ENCODE measurements around the gene IFNA6. TPM values are rescaled to one million over a fixed set of nuclear protein-coding genes. Genes with fewer than 3 reads are reported as not detected.

Gene IFNA6
- total RNA-seq (2014; rRNA removed; shearing (Covaris generic)): not detected in 2 replicates
- polyA plus RNA-seq (2016; fragmentation: Nextera tagmentation; extraction: Ambion mirVana): not detected in 2 replicates
- long read RNA-seq: 0 reads

DNA sequence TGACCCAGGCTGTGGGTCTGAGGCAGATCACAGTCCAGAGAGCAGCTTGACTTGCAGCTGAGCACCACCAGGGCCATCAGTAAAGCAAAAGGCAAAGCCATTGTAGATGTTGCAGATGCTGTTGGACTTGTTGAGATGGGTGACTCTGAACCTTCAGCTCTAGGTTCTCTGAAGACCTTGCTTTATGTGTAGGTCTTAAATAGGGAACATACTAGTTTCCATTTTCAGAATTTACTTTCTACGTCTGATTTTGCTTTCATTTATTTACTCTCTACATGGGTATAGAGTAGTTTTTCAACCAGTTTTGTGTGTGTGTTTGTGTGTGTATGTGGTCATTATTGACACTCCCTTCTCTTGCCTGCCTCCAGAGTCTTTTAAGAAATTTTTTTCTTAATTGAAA, at the start of gene IFNA6:
Gene IFNA6, minus strand, starts transcription at position 101 of the 400 bp plus-strand sequence. Its CDS starts 0 bp downstream, at position 101.
- no peaks in the 10 kb centered on the region for H3F3A ChIP-seq (replicated peaks; ENCODE audit: low read depth)
- Mint-ChIP-seq H3K27ac (no peak within 1 kb of the TSS), H3K4me3 (no peak within 1 kb of the TSS), H3K9me3 (peaks cover 6% of the 10 kb centered on the region), H3K4me1 (peaks cover 2% of the 10 kb centered on the region; the same call in 1 of the 3 replicates), H3K36me3 (ENCODE audit: low read depth) (0 out of 3 replicates have a peak, but pooled peaks cover 5% of the 10 kb centered on the region), H3K27me3 (ENCODE audit: insufficient read depth, low read depth, poor library complexity) (no peaks in the 10 kb centered on the region)
- no peaks in the 10 kb centered on the region for H4K20me1 ChIP-seq (replicated peaks; ENCODE audit: insufficient read depth)
- no peaks in the 10 kb centered on the region for H3K4me1 ChIP-seq (ENCODE audit: insufficient read depth)
- H3K27me3 ChIP-seq (ENCODE audit: insufficient read depth): no peaks in the 10 kb centered on the region
- no peak for ATAC-seq
- H3K79me2 ChIP-seq (replicated peaks; ENCODE audit: insufficient read depth): no peaks in the 10 kb centered on the region
- TF ChIP-seq, protein P1, sequence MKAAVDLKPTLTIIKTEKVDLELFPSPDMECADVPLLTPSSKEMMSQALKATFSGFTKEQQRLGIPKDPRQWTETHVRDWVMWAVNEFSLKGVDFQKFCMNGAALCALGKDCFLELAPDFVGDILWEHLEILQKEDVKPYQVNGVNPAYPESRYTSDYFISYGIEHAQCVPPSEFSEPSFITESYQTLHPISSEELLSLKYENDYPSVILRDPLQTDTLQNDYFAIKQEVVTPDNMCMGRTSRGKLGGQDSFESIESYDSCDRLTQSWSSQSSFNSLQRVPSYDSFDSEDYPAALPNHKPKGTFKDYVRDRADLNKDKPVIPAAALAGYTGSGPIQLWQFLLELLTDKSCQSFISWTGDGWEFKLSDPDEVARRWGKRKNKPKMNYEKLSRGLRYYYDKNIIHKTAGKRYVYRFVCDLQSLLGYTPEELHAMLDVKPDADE (IDR thresholded peaks at IDR 0.05): no peak
- TF ChIP-seq STAT1 (IDR thresholded peaks at IDR 0.05; ENCODE audit: unreplicated experiment) (no peak), ZNF114 (CRISPR knock-in tag; IDR thresholded peaks at IDR 0.05) (no peak), EZH2phosphoT487 (IDR thresholded peaks at IDR 0.05; ENCODE audit: unreplicated experiment) (no peak), CREB1 (CRISPR knock-in tag; IDR thresholded peaks at IDR 0.05; ENCODE audit: low read depth) (no peak), ZNF331 (CRISPR knock-in tag; IDR thresholded peaks at IDR 0.05; ENCODE audit: low read depth) (no peak), NANOG (IDR thresholded peaks at IDR 0.05; ENCODE audit: borderline replicate concordance) (no peak), JUNB (IDR thresholded peaks at IDR 0.05; ENCODE audit: unreplicated experiment) (no peak), EZH2 (IDR thresholded peaks at IDR 0.05; ENCODE audit: low read depth, unreplicated experiment) (no peak), POLR2AphosphoS5 (IDR thresholded peaks at IDR 0.05; ENCODE audit: low read depth) (no peak)
- TF ChIP-seq, protein P2, sequence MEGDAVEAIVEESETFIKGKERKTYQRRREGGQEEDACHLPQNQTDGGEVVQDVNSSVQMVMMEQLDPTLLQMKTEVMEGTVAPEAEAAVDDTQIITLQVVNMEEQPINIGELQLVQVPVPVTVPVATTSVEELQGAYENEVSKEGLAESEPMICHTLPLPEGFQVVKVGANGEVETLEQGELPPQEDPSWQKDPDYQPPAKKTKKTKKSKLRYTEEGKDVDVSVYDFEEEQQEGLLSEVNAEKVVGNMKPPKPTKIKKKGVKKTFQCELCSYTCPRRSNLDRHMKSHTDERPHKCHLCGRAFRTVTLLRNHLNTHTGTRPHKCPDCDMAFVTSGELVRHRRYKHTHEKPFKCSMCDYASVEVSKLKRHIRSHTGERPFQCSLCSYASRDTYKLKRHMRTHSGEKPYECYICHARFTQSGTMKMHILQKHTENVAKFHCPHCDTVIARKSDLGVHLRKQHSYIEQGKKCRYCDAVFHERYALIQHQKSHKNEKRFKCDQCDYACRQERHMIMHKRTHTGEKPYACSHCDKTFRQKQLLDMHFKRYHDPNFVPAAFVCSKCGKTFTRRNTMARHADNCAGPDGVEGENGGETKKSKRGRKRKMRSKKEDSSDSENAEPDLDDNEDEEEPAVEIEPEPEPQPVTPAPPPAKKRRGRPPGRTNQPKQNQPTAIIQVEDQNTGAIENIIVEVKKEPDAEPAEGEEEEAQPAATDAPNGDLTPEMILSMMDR (conservative IDR thresholded peaks at IDR 0.05; ENCODE audit: low read depth in 2 of 2): no peak
- TF ChIP-seq, protein P3, sequence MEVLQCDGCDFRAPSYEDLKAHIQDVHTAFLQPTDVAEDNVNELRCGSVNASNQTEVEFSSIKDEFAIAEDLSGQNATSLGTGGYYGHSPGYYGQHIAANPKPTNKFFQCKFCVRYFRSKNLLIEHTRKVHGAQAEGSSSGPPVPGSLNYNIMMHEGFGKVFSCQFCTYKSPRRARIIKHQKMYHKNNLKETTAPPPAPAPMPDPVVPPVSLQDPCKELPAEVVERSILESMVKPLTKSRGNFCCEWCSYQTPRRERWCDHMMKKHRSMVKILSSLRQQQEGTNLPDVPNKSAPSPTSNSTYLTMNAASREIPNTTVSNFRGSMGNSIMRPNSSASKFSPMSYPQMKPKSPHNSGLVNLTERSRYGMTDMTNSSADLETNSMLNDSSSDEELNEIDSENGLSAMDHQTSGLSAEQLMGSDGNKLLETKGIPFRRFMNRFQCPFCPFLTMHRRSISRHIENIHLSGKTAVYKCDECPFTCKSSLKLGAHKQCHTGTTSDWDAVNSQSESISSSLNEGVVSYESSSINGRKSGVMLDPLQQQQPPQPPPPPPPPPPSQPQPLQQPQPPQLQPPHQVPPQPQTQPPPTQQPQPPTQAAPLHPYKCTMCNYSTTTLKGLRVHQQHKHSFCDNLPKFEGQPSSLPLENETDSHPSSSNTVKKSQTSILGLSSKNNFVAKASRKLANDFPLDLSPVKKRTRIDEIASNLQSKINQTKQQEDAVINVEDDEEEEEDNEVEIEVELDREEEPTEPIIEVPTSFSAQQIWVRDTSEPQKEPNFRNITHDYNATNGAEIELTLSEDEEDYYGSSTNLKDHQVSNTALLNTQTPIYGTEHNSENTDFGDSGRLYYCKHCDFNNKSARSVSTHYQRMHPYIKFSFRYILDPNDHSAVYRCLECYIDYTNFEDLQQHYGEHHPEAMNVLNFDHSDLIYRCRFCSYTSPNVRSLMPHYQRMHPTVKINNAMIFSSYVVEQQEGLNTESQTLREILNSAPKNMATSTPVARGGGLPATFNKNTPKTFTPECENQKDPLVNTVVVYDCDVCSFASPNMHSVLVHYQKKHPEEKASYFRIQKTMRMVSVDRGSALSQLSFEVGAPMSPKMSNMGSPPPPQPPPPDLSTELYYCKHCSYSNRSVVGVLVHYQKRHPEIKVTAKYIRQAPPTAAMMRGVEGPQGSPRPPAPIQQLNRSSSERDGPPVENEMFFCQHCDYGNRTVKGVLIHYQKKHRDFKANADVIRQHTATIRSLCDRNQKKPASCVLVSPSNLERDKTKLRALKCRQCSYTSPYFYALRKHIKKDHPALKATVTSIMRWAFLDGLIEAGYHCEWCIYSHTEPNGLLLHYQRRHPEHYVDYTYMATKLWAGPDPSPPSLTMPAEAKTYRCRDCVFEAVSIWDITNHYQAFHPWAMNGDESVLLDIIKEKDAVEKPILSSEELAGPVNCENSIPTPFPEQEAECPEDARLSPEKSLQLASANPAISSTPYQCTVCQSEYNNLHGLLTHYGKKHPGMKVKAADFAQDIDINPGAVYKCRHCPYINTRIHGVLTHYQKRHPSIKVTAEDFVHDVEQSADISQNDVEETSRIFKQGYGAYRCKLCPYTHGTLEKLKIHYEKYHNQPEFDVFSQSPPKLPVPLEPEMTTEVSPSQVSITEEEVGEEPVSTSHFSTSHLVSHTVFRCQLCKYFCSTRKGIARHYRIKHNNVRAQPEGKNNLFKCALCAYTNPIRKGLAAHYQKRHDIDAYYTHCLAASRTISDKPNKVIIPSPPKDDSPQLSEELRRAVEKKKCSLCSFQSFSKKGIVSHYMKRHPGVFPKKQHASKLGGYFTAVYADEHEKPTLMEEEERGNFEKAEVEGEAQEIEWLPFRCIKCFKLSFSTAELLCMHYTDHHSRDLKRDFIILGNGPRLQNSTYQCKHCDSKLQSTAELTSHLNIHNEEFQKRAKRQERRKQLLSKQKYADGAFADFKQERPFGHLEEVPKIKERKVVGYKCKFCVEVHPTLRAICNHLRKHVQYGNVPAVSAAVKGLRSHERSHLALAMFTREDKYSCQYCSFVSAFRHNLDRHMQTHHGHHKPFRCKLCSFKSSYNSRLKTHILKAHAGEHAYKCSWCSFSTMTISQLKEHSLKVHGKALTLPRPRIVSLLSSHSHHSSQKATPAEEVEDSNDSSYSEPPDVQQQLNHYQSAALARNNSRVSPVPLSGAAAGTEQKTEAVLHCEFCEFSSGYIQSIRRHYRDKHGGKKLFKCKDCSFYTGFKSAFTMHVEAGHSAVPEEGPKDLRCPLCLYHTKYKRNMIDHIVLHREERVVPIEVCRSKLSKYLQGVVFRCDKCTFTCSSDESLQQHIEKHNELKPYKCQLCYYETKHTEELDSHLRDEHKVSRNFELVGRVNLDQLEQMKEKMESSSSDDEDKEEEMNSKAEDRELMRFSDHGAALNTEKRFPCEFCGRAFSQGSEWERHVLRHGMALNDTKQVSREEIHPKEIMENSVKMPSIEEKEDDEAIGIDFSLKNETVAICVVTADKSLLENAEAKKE (CRISPR knock-in tag; IDR thresholded peaks at IDR 0.05): no peak
- TF ChIP-seq, protein P4, sequence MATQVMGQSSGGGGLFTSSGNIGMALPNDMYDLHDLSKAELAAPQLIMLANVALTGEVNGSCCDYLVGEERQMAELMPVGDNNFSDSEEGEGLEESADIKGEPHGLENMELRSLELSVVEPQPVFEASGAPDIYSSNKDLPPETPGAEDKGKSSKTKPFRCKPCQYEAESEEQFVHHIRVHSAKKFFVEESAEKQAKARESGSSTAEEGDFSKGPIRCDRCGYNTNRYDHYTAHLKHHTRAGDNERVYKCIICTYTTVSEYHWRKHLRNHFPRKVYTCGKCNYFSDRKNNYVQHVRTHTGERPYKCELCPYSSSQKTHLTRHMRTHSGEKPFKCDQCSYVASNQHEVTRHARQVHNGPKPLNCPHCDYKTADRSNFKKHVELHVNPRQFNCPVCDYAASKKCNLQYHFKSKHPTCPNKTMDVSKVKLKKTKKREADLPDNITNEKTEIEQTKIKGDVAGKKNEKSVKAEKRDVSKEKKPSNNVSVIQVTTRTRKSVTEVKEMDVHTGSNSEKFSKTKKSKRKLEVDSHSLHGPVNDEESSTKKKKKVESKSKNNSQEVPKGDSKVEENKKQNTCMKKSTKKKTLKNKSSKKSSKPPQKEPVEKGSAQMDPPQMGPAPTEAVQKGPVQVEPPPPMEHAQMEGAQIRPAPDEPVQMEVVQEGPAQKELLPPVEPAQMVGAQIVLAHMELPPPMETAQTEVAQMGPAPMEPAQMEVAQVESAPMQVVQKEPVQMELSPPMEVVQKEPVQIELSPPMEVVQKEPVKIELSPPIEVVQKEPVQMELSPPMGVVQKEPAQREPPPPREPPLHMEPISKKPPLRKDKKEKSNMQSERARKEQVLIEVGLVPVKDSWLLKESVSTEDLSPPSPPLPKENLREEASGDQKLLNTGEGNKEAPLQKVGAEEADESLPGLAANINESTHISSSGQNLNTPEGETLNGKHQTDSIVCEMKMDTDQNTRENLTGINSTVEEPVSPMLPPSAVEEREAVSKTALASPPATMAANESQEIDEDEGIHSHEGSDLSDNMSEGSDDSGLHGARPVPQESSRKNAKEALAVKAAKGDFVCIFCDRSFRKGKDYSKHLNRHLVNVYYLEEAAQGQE (IDR thresholded peaks at IDR 0.05; ENCODE audit: unreplicated experiment): no peak
- DNase-seq (ENCODE audit: low spot score): no peak
- H2AFZ ChIP-seq: no peak within 1 kb of the TSS
- H3K36me3 ChIP-seq (ENCODE audit: insufficient read depth): no peaks in the 10 kb centered on the region
- no peak within 1 kb of the TSS for H3K4me2 ChIP-seq
- H3K9me2 ChIP-seq (ENCODE audit: insufficient read depth): 0 out of 2 replicates have a peak, but pooled peaks cover 3% of the 10 kb centered on the region
- no peak within 1 kb of the TSS for H3K4me3 ChIP-seq
- no peak within 1 kb of the TSS for H3K27ac ChIP-seq (ENCODE audit: low read depth)

All from GM23338 (cell line).